ENCODE measurements around the gene TMEM212. TPM values are rescaled to one million over a fixed set of nuclear protein-coding genes. Genes with fewer than 3 reads are reported as not detected.
"Not testable (repeated sequence)": the region's sequence is repeated elsewhere in the genome, so short reads cannot be mapped to it uniquely, and the experiment has no call there.

Gene TMEM212
- total RNA-seq, 1 experiment from 2014 or later = not detected

DNA sequence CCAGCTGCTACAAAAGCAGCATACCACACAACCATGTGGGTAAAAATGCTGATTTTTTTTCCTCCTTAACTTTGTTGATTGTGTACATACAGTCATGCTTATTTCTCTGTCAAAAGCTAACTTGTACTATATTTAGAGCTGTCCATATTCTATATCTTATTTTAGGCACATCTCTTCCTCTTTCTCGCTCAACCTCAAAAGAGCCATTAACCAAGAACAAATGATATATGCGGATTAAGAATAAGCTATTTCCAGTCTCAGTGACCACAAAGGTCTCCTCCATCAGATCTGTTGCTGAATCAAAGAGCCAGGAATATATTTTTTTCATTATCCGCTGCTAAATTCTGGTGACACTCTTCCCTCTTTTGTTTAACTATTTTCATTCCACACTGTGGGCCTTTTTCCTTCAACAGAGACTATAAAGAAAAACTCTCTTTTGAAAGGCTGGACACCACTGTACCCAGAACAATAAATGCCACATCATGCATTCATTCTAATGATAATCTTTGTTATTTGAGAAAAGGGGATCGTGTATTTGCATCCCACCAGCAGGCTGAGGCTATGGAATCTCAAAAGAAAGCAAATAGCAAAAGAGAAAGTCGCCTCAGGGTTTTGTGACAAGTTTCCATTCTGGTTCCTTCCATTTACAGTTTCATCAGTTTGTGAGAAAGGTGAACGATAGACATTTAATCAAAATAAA lies 8.0 kb downstream of the TMEM212 start:
- CTCF ChIA-PET = no interaction called here
- intact Hi-C loops (cut with micrococcal nuclease; ENCODE audit: unreplicated experiment) = no loop called here
- H3K4me1 ChIP-seq (replicated peaks; ENCODE audit: insufficient read depth) = no peaks in the 10 kb centered on the region

DNA sequence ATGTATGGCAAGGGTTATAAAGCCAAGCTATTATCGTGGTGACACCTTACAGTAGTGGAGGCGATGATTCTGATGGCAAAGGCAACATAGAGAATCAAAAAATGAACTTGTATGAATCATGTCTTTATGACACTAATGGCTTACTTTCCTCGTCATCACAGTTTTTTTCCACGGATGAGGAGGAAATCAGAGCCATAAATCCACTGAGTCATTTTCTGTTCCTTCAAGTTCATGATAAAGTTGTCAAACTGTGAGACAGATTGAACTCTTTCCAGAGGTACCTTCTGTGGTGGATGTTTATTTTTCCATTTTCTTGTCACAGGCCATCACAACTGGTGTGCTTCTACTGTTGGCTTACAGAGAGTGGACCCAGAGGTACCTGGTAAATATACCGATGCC lies 8.5 kb downstream of the TMEM212 start:
- intact Hi-C loops (cut with micrococcal nuclease; ENCODE audit: unreplicated experiment) = no loop called here
- no peaks in the 10 kb centered on the region for H3K79me2 ChIP-seq (ENCODE audit: low read depth)
- no peak overlapping the region for H2AFZ ChIP-seq
- no peaks in the 10 kb centered on the region for H3F3A ChIP-seq (ENCODE audit: insufficient read depth, low read depth)
- no peaks in the 10 kb centered on the region for H3K9me2 ChIP-seq (ENCODE audit: insufficient read depth)
- H4K20me1 ChIP-seq (ENCODE audit: insufficient read depth) = no peaks in the 10 kb centered on the region
- peaks cover 29% of the 10 kb centered on the region for H3K9me3 ChIP-seq (ENCODE audit: insufficient read depth, low read depth)
- no peaks in the 10 kb centered on the region for H3K27me3 ChIP-seq (ENCODE audit: insufficient read depth, low read depth)
- CTCF ChIA-PET = no interaction called here
- no peak for TF ChIP-seq EZH2 (IDR thresholded peaks at IDR 0.05; ENCODE audit: low read depth)
- TF ChIP-seq, protein P1, sequence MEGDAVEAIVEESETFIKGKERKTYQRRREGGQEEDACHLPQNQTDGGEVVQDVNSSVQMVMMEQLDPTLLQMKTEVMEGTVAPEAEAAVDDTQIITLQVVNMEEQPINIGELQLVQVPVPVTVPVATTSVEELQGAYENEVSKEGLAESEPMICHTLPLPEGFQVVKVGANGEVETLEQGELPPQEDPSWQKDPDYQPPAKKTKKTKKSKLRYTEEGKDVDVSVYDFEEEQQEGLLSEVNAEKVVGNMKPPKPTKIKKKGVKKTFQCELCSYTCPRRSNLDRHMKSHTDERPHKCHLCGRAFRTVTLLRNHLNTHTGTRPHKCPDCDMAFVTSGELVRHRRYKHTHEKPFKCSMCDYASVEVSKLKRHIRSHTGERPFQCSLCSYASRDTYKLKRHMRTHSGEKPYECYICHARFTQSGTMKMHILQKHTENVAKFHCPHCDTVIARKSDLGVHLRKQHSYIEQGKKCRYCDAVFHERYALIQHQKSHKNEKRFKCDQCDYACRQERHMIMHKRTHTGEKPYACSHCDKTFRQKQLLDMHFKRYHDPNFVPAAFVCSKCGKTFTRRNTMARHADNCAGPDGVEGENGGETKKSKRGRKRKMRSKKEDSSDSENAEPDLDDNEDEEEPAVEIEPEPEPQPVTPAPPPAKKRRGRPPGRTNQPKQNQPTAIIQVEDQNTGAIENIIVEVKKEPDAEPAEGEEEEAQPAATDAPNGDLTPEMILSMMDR (conservative IDR thresholded peaks at IDR 0.05) = no peak
- H3K4me2 ChIP-seq = no peak overlapping the region
- no TSS peak for BruUV-seq (replicated peaks)
- H3K4me1 ChIP-seq (replicated peaks; ENCODE audit: insufficient read depth) = no peaks in the 10 kb centered on the region
- no peak overlapping the region for H3K27ac ChIP-seq
- DNase-seq = peak in 1 of 2 experiments; percentile 35
- H3K36me3 ChIP-seq (ENCODE audit: low read depth) = no peaks in the 10 kb centered on the region
- no peak overlapping the region for H3K4me3 ChIP-seq
- POLR2A ChIA-PET (ENCODE audit: unreplicated experiment) = no interaction called here

More for the DNA sequence above, 8.0 kb downstream of the TMEM212 start:
- no peaks in the 10 kb centered on the region for H3K36me3 ChIP-seq (ENCODE audit: low read depth)
- no peaks in the 10 kb centered on the region for H3K9me2 ChIP-seq (ENCODE audit: insufficient read depth)
- no peak overlapping the region for H3K4me3 ChIP-seq
- H3K27me3 ChIP-seq (ENCODE audit: insufficient read depth, low read depth) = no peaks in the 10 kb centered on the region
- H3K9me3 ChIP-seq (ENCODE audit: insufficient read depth, low read depth) = peaks cover 29% of the 10 kb centered on the region
- DNase-seq = peak in 1 of 2 experiments; percentile 13
- H3F3A ChIP-seq (ENCODE audit: insufficient read depth, low read depth) = no peaks in the 10 kb centered on the region
- no TSS peak for BruUV-seq (replicated peaks)
- no peaks in the 10 kb centered on the region for H3K79me2 ChIP-seq (ENCODE audit: low read depth)
- POLR2A ChIA-PET (ENCODE audit: unreplicated experiment) = interaction anchor here (0.6 kb wide), 1 partner anchor 191 kb away, joined by 4 read pairs; no protein-coding TSS in a partner anchor
- no peak overlapping the region for H3K4me2 ChIP-seq
- no peak overlapping the region for H2AFZ ChIP-seq
- H4K20me1 ChIP-seq (ENCODE audit: insufficient read depth) = no peaks in the 10 kb centered on the region
- H3K27ac ChIP-seq = no peak overlapping the region
- TF ChIP-seq, protein P1 (conservative IDR thresholded peaks at IDR 0.05) = no peak
- TF ChIP-seq EZH2 (IDR thresholded peaks at IDR 0.05; ENCODE audit: low read depth) = no peak

DNA sequence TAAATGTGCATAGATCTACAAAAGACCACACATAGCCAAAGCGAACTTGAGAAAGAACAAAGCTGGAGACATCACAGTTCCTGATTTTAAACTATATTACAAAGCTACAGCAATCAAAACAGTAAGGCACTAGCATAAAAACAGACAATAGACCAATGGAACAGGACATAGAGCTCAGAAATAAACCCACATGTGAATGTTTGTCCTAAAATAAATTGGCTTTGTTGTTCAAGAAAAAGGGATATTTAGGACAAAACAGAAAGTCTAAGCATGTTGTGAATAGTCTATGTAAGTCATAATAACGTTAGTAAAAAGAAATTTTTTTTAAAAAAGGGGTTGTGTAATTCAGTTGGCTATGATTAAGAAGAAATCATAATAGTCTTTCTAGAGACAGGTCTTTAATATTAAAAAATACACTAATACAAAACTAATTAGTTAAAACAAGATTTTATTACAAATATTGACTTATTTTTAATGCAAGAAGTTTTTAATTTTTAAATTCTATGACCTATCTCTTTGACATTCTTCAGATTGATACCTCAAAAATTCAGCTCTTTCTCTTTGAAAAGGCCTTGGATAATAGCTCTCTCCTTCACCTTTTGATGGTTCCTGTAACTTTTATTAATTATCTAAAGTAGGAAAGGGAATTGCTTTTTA lies 11.6 kb downstream of the TMEM212 start:
- CTCF ChIA-PET = no interaction called here
- intact Hi-C loops (cut with micrococcal nuclease; ENCODE audit: unreplicated experiment) = no loop called here
- DNase-seq = peak in 1 of 2 experiments; percentile 5

DNA sequence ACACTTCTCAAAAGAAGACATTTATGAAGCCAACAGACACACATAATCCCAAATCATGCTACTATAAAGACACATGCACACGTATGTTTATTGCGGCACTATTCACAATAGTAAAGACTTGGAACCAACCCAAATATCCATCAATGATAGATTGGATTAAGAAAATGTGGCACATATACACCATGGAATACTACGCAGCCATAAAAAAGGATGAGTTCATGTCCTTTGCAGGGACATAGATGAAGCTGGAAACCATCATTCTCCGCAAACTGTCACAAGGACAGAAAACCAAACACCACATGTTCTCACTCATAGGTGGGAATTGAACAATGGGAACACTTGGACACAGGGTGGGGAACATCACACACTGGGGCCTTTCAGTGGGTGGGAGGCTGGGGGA lies 15.6 kb downstream of the TMEM212 start:
- H2AFZ ChIP-seq; H3K27ac ChIP-seq; CTCF ChIA-PET; BruUV-seq (replicated peaks); DNase-seq; H3F3A ChIP-seq (ENCODE audit: insufficient read depth, low read depth); H4K20me1 ChIP-seq (ENCODE audit: insufficient read depth); H3K9me2 ChIP-seq (ENCODE audit: insufficient read depth); H3K79me2 ChIP-seq (ENCODE audit: low read depth); H3K4me3 ChIP-seq; H3K27me3 ChIP-seq (ENCODE audit: insufficient read depth, low read depth); H3K4me1 ChIP-seq (replicated peaks; ENCODE audit: insufficient read depth); H3K4me2 ChIP-seq; H3K36me3 ChIP-seq (ENCODE audit: low read depth); intact Hi-C loops (cut with micrococcal nuclease; ENCODE audit: unreplicated experiment): not testable (repeated sequence)
- POLR2A ChIA-PET (ENCODE audit: unreplicated experiment) = interaction anchor here (0.6 kb wide), 1 partner anchor 176 kb away, joined by 3 read pairs; no protein-coding TSS in a partner anchor
- peaks cover 34% of the 10 kb centered on the region for H3K9me3 ChIP-seq (ENCODE audit: insufficient read depth, low read depth)

More for the DNA sequence above, 11.6 kb downstream of the TMEM212 start:
- no peak for TF ChIP-seq EZH2 (IDR thresholded peaks at IDR 0.05; ENCODE audit: low read depth)
- POLR2A ChIA-PET (ENCODE audit: unreplicated experiment) = no interaction called here
- Histone ChIP-seq H3K27me3 (ENCODE audit: insufficient read depth, low read depth) (no peaks in the 10 kb centered on the region), H3K4me2 (no peak overlapping the region), H3K4me3 (no peak overlapping the region), H2AFZ (no peak overlapping the region), H3K4me1 (replicated peaks; ENCODE audit: insufficient read depth) (no peaks in the 10 kb centered on the region), H4K20me1 (ENCODE audit: insufficient read depth) (no peaks in the 10 kb centered on the region), H3F3A (ENCODE audit: insufficient read depth, low read depth) (no peaks in the 10 kb centered on the region), H3K36me3 (ENCODE audit: low read depth) (no peaks in the 10 kb centered on the region), H3K9me3 (ENCODE audit: insufficient read depth, low read depth) (peaks cover 42% of the 10 kb centered on the region), H3K9me2 (ENCODE audit: insufficient read depth) (no peaks in the 10 kb centered on the region), H3K79me2 (ENCODE audit: low read depth) (no peaks in the 10 kb centered on the region), H3K27ac (no peak overlapping the region)
- no TSS peak for BruUV-seq (replicated peaks)

Data from PC-9 (cell line).